HG02642 (cell line): Measurements from ENCODE around the gene ARFGAP1.
"Not testable (repeated sequence)": the region's sequence is repeated elsewhere in the genome, so short reads cannot be mapped to it uniquely, and the experiment has no call there.

Experiments
- ATAC-seq: cut with Tn5 transposase; IDR thresholded peaks from one replicate; pipeline ENCODE4 v1.9.1; 2021; ENCODE audit warnings: mild to moderate bottlenecking; ENCODE audit not compliant: unreplicated experiment, poor library complexity

Gene ARFGAP1

DNA sequence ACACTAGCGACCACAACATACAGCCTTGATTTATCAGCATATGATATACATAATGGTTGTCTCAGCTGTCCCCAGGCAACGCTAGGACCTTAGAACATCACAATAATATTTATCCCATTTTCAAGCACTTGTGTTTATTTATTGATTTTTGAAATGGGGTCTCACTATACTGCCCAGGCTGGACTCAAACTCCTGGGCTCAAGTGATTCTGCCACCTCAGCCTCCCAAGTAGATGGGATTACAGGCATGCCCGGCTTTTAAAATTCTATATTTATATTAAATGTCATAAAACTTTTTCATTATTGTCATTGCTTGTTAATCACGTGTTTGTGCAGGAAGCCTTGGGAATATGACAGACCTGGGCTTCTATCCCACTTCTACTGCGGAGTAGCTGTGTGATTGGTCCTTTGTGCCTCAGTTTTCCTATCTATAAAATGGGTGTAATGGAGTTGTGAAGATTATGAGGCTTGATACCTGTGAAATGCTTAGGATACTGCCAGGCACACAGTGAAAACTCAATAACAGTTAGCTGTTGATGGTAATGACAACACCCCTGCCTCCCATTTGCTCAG, 30.6 kb downstream of the ARFGAP1 start:
- ATAC-seq: no peak

DNA sequence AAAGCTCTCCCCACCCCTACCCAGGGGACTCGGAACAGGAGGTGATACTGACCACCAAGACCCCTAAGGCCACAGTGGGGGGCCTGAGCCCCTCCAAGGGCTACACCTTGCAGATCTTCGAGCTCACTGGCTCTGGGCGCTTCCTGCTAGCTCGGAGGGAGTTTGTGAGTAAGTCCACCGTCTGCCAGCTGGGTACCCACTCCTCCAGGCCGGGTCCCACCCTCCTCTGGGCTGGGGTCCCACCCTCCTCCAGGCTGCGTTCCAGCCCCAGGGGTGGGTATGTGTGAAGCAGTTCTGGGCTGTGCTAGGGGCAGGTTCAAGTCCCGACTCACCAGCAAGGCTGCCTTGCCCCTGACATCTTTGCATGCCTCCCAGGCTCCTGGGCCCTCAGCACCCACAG, 32.8 kb downstream of the ARFGAP1 start:
- ATAC-seq: no peak

DNA sequence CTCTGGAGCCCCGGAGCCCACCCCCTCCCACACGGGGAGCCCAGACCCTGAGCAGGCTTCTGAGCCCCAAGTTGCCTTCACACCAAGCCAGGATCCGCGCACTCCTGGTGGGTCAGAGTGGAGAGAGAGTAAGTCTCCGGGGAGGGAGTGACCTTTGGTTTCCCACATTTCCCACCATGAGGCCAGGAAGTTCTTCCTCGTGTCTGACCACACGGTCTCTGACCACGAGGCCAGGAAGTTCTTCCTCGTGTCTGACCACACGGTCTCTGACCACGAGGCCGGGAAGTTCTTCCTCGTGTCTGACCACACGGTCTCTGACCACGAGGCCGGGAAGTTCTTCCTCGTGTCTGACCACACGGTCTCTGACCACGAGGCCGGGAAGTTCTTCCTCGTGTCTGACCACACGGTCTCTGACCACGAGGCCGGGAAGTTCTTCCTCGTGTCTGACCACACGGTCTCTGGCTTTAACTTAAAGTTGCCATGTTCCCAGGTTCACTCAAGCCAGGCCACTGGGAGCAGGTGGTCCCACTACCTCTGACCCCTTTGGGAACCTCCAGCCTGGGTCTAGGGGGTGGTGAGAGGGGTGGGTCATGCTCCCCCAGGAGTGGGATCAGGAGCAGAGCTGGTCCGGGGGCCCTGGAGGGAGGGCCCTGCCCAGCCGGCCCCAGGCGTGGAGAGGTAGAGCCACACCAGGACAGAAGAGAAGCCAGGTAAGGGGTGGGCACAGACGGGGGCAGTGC, 33.5 kb downstream of the ARFGAP1 start:
- not testable (repeated sequence) for ATAC-seq

DNA sequence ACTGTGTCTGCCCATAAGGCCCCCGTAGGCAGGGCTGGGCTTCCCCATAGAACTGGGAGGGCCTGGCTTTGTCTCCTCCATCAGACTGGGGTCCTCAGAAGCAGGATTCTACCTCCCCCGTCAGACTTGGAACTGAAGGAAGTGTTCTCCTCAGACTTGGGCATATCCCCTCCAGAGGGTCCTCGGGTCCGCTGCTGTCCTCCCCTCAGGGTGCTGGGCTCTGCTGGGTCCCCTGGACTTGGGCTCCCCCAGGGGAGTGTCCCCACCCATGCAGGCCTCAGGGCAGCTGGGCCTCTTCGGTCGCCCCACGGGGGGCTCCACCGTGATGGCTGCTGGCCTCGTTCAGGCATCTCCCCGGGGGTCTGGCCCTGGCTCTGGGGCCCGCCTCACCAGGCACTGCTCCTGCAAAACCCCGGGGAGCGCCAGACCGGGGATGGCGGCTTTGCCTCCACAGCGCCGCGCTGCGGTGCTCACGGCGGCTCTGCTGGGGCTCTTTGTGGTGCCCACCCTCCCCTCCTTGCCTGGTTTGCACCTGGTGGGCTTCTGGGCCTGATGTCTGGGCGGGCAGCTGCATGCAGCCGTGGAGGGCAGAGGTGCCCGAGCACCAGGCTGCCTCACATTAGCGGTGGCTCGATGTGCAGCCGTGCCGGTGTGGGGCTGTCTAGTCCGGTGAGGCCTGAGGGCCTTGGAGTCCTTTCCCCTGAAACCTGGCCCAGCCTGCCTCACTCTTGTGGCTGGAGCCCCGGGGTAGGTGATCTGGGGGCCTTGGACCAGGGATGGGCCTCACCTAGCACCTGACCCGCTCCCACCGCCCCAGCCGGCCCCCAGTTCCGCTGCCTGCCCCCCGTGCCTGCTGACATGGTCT, 34.3 kb downstream of the ARFGAP1 start:
- ATAC-seq: no peak

DNA sequence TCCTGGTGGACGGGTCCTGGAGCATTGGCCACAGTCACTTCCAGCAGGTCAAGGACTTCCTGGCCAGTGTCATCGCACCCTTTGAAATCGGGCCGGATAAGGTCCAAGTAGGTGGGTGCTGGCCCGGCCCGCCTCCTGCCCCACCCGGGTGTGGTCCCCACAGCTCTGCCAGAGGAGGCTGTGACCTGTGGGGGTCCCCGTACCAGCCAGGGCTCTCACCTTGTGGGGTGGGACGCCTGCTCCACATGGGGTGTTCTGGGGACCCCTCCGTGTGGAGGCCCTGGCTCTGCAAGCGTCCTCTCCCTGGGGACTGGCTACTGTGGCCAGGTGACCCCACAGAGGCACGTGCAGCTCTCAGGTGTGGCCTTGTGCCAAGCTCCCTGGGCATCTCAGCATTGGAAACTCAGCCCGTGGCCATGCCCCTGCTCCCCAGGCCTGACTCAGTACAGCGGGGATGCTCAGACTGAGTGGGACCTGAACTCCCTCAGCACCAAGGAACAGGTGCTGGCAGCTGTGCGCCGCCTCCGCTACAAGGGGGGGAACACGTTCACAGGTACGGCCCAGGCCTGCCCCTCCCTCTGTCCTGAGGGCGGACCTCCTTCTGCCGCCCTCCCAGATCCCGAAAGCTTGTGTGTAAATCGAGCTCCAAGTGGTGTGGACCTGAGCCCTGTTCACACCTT, 35.1 kb downstream of the ARFGAP1 start:
- ATAC-seq: no peak

DNA sequence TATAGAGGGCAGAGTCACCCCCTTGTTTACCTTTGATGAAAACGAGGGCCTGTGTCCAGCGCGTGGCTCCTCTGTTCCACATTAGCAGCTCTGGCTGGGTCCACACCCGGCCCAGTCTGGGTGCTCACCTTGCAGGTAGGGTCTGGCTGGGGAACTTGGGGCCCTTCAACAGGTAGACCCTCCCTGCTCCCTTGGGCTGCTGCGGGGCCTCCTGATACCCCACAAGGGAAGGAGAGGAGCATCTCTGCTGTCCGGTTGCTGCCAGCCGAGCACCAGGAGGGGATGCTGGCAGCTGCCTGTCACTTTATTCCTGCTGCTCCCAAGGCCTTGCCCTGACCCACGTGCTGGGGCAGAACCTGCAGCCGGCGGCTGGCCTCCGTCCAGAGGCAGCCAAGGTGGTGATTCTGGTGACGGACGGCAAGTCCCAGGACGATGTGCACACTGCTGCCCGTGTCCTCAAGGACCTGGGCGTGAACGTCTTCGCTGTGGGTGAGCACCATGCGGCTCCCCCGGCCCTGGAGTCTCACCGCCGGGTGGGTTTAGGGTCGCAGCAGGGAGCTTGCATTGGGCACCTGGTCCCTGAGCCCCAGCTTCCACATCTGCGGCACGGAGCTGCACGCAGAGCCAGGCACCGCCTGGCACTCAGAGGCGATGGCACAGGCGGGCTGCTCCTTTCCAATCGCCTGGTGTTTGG, 35.8 kb downstream of the ARFGAP1 start:
- no peak for ATAC-seq

DNA sequence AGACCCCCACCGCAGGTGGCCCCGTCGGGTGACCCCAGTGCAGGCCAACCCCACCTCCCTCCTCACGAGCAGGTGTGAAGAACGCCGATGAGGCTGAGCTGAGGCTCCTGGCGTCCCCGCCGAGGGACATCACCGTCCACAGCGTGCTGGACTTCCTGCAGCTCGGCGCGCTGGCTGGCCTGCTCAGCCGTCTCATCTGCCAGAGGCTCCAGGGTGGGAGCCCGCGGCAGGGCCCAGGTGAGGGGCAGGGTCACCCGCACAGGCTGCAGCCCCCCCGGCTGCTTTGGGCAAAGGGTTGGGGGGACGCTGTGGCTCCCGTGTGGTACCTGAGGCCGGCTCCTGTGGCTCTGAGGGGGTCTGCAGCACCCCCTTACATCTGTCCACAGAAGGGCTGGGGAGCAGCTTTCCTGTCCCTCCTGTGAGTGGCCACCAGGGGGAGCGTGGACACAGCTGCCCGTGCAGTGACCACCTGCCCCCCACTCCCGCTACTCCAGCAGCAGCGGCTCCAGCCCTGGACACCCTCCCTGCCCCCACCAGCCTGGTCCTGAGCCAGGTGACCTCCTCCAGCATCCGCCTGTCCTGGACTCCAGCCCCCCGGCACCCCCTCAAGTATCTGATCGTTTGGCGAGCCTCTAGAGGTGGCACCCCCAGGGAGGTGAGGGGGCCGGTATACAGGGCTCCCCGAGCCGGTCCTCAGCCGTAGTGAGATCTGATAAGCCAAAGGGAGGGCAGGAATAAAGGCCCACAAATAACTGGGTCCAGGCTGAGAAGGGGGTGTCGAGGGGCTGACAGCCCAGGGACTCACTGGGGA, 36.9 kb downstream of the ARFGAP1 start:
- ATAC-seq: no peak

DNA sequence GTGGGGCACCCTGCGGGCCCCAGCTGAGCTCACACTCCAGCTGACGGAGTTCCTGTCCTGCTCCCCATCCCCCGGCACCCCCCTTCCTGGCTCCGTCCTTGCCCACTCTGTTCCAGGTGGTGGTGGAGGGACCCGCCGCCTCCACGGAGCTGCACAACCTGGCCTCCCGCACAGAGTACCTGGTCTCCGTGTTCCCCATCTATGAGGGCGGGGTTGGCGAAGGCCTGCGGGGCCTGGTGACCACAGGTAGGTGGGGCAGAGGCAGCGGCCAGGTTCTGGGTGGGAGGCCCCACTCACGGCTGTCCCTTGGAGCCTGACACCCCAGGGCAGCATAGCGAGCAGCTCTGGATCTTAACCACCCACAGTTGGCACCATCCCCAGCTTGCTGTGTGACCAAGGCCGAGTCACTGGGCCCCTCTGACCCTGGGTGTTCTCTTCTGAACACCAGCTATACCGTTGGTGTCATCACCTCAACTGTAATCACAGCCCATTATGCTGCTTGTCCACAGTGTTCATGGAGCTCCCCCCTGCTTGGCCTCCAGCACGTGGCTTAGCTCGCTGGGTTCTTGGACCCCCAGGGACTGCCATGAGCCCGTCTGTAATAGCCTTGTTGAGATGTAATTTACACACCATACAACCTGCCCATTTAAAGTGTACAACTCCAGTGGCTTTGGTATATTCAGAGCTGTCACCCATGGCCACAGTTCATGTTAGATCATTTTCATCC, 37.8 kb downstream of the ARFGAP1 start:
- no peak for ATAC-seq

DNA sequence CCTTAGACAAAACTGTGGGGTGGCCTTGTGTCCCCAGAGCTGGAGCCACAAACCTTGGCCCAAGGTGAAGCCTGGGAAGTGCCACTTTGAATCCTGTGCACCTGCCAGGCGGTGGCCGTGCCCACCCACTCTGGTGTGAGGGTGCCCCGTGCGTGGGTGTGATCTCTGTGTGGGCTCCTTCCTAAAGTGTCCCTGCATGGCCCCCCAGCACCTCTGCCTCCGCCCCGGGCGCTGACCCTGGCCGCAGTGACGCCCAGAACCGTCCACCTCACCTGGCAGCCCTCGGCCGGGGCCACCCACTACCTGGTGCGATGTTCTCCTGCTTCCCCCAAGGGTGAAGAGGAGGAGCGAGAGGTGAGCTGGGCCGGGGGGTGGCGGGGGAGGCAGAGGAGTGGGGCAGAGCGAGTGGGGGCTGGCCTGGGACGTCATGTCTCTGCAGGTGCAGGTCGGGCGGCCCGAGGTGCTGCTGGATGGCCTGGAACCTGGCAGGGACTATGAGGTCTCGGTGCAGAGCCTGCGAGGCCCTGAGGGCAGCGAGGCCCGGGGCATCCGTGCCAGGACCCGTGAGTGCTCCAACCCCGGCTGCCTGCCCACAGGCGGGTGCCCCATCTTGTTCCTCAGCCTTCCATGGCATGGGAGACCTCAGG, 38.7 kb downstream of the ARFGAP1 start:
- no peak for ATAC-seq

DNA sequence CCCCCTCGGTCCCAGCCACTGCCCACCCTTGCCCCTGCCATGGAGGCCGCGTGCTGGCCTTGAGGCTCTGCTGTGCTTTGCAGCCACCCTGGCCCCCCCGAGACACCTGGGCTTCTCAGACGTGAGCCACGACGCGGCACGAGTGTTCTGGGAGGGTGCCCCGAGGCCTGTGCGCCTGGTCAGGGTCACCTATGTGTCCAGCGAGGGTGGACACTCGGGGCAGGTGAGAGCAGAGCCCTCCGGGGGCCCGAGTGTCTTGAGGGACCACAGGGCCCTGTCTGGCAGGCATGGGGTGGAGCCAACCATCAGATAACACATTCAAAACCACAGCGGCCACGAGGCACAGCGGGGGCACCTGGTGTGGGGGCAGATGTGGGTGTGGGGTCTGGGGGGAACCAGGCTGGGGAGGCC, 39.2 kb downstream of the ARFGAP1 start:
- ATAC-seq: no peak

DNA sequence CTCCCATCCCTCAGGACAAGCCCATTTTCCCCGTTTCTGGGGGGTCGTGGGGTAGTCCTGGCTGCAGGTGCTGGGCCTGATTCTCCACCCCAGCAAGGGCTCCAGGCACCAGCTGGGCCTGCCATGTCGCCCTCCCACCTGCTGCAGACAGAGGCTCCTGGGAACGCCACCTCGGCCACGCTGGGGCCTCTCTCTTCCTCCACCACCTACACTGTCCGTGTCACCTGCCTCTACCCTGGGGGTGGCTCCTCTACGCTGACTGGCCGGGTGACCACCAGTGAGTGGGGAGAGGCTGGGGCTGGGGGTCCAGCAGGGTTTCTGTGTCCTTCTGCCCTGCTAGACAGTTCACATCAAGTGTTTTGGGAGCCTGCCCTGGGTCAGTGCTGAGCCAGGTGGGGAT, 39.7 kb downstream of the ARFGAP1 start:
- ATAC-seq: no peak

DNA sequence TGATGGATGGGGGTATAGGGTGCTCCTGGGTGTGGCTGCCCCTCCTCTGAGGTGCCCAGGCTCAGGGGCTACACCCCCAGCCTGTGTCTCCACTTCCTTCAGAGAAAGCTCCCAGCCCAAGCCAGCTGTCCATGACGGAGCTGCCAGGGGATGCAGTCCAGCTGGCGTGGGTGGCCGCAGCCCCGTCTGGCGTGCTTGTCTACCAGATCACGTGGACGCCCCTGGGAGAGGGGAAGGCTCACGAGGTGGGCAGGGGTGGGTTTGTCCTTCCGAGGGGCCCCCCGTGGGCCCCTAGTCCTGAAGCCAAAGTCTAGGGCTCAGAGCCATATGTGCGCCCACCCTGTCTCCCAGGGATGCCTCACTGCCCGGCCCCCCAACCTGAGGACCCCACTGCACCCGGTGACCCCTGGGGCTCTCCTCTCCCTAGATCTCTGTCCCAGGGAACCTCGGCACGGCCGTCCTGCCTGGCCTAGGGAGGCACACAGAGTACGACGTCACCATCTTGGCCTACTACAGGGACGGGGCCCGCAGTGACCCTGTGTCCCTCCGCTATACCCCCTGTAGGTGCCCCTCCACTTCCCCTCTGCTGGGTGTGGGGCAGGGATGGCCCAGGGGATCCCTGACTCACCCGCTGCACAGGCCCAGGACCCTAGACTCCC, 40.2 kb downstream of the ARFGAP1 start:
- no peak for ATAC-seq

DNA sequence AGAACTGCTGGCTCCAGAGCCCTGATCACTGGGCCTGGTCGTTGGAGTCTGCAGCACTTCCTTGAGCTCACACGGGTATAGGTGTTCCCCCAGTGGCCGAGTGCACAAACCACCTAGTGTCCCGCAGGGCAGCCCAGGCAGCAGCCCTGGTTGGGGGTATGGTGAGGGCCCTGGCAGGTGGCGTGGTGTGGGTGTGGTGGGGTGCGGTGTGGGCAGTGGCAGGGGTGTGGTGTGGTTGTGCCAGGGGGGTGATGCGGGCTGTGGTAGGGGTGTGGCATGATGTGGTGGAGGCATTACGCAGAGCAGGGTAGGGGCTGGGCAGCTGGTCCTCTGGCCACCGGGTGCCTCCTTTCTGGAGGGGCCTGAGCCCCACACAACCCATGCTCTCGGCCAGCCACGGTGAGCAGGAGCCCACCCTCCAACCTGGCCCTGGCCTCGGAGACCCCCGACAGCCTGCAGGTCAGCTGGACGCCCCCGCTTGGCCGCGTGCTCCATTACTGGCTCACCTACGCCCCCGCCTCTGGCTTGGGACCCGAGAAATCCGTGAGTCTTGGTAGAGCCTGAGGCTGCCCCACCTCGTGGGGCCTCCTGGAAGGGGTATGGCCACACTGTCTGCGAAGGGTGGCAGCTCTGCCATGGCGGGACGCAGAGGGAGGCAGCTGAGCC, 40.9 kb downstream of the ARFGAP1 start:
- no peak for ATAC-seq

DNA sequence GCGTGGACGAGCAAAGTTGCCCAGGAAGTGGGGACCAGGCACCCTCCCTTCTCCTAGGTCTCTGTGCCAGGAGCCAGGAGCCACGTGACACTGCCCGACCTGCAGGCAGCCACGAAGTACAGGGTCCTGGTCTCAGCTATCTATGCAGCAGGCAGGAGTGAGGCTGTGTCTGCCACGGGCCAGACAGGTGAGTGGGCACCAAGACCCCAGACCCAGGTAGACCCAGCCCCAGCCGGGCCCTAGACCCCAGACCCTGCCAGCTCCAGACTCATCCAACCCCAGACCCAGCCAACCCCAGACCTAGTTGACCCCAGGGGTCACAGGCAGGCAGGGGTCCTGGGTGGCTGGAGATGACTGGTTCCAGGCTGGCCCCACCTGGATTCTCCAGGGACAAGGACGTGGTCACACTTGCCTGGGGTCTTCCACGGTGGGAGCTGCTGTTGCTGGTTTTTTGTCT, 41.4 kb downstream of the ARFGAP1 start:
- no peak for ATAC-seq

DNA sequence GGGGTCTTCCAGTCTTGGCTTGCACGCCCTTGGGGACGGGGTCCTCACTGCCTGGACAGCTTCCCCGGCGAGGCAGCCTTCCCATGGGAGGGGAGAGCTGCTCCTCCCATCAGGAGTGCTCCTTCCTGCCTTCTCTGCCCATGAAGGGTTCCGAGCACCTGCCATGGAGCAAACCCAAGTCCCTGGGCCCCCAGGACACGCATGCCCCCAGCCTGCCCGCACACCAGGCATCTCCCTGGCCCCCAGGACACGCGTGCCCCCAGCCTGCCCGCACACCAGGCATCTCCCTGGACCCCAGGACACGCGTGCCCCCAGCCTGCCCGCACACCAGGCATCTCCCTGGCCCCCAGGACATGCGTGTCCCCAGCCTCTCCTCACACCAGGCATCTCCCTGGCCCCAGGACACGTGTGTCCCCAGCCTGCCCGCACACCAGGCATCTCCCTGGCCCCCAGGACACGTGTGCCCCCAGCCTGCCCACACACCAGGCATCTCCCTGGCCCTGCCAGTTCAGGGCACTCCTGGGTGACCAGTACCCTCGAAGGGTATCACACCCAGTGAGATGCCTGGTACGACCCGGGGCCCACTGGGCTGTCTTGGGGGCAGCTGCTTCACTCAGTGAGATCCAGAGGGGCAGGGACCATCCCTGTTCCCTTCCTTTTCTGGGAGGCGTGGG, 42.1 kb downstream of the ARFGAP1 start:
- ATAC-seq: no peak

DNA sequence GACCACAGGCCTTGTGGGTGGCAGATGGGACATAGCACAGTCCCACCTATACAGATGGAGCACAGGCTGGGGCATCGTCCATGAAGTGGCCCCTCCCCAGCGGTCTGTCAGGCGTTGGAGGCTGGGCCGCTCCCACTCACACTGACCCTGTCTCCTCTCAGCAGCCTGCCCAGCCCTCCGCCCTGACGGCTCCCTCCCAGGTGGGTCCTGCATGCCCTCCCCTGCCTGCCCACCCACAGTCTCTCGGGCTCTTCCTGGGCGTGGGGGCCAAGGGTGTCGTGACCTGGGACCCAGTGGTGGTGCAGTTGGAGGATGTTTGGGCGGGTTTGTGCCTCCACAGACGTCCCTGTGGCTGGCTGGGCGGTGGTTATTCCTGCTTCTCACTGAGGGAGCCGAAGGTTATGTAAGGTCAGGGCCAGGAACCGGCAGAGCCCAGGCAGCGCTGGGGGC, 42.7 kb downstream of the ARFGAP1 start:
- ATAC-seq: no peak
